GM12878 (cell line): Measurements from ENCODE around the gene DSG4. TPM values are rescaled to one million over a fixed set of nuclear protein-coding genes. Genes with fewer than 3 reads are reported as not detected.
A peak's percentile ranks its signal among the peaks of the same experiment; 100 is the strongest.

Experiments
- ATAC-seq: fragments of 200-7000 bp; cut with Tn5 transposase; 3 replicates; pipeline ENCODE4 v1.9.1; 2020; ENCODE audit warnings: mild to moderate bottlenecking, moderate library complexity
- BruUV-seq: library from RNA; stranded (reverse); fragments of 400-500 nt; replicated peaks from 2 replicates; lab custom pipeline; 2021; lab: Mats Ljungman, UMichigan
- CTCF ChIA-PET: fragments of 300-600 bp; sonication (Branson Sonifier 250); formaldehyde crosslinking; extraction: SDS; loops from one replicate; lab custom pipeline; 2021; ENCODE audit warnings: inconsistent platforms; lab: Yijun Ruan, JAX
- POLR2A ChIA-PET: fragments of 350-600 bp; formaldehyde crosslinking; extraction: SDS; loops from one replicate; lab custom pipeline; 2021; ENCODE audit warnings: inconsistent platforms; lab: Charles Lee
- RAD21 ChIA-PET: fragments of 300-600 bp; sonication (Branson Sonifier 250); formaldehyde crosslinking; loops from one replicate; lab custom pipeline; 2023; ENCODE audit warnings: antibody characterized with exemption; ENCODE audit not compliant: unreplicated experiment; lab: Charles Lee
- SMC1A ChIA-PET: fragments of 300-600 bp; sonication (Branson Sonifier 250); formaldehyde crosslinking; loops from one replicate; lab custom pipeline; 2023; ENCODE audit not compliant: unreplicated experiment, uncharacterized antibody; lab: Charles Lee
- DNase-seq: peaks from one replicate; pipeline ENCODE4 v3.0.0-alpha.2; 2011; ENCODE audit warnings: low read depth, low spot score
- FAIRE-seq: peaks from 3 replicates; lab custom pipeline; 2011; peaks lifted over from hg19 to GRCh38; lab: Jason Lieb, UNC
- H2AFZ ChIP-seq: 2 replicates; pipeline ENCODE4 v1.6.0; 2011; ENCODE audit warnings: low read depth, low read length, control low read depth; ENCODE audit not compliant: control insufficient read depth
- H3K27ac ChIP-seq: 2 replicates; pipeline ENCODE4 v1.5.1; 2011; ENCODE audit warnings: control low read depth; ENCODE audit not compliant: control insufficient read depth, insufficient read depth
- H3K27me3 ChIP-seq, 2 experiments: replicated peaks in 1 of 2; 2 replicates each; pipeline versions ENCODE4 v1.6.0 to v1.6.1; 2011; ENCODE audit warnings: low read length in 1 of 2; ENCODE audit not compliant: control insufficient read depth in 2 of 2, insufficient read depth in 2 of 2
- H3K36me3 ChIP-seq, 2 experiments: 2 replicates each; pipeline ENCODE4 v1.5.1; 2011; ENCODE audit warnings: low read length in 1 of 2; ENCODE audit not compliant: control insufficient read depth in 2 of 2, insufficient read depth in 2 of 2
- H3K4me1 ChIP-seq: 2 replicates; pipeline ENCODE4 v1.6.1; 2011; ENCODE audit warnings: mild to moderate bottlenecking, low read length, moderate library complexity, mixed read lengths; ENCODE audit not compliant: control insufficient read depth, insufficient read depth
- H3K4me2 ChIP-seq: 2 replicates; pipeline ENCODE4 v1.6.0; 2011; ENCODE audit warnings: control low read depth; ENCODE audit not compliant: control insufficient read depth, insufficient read depth
- H3K4me3 ChIP-seq: fragments of 200-600 bp; sonication (generic); 2 replicates; pipeline ENCODE4 v1.5.1; 2016
- H3K79me2 ChIP-seq: 2 replicates; pipeline ENCODE4 v1.6.0; 2011; ENCODE audit warnings: low read length; ENCODE audit not compliant: control insufficient read depth, insufficient read depth
- H3K9ac ChIP-seq: 2 replicates; pipeline ENCODE4 v1.8.0; 2011; ENCODE audit warnings: low read length, control low read depth, mixed read lengths; ENCODE audit not compliant: control insufficient read depth, insufficient read depth
- H3K9me3 ChIP-seq: replicated peaks from 3 replicates; pipeline ENCODE4 v1.5.1; 2011; ENCODE audit warnings: mild to moderate bottlenecking, low read length; ENCODE audit not compliant: control insufficient read depth, insufficient read depth
- H4K20me1 ChIP-seq: 2 replicates; pipeline ENCODE4 v1.6.0; 2011; ENCODE audit not compliant: control insufficient read depth, insufficient read depth
- BCL11A ChIP-seq: IDR thresholded peaks from 2 replicates; pipeline ENCODE4 v1.6.1; 2011; ENCODE audit warnings: low read depth, low read length
- HDGF ChIP-seq: fragments of 450-650 bp; IDR thresholded peaks from 2 replicates; pipeline ENCODE4 v1.6.1; 2016; ENCODE audit warnings: antibody characterized with exemption
- IRF4 ChIP-seq: IDR thresholded peaks from 2 replicates; pipeline ENCODE4 v1.6.1; 2011; ENCODE audit warnings: low read depth, low read length
- JUND ChIP-seq: IDR thresholded peaks from 2 replicates; pipeline ENCODE4 v1.6.1; 2012; ENCODE audit warnings: low read depth, mild to moderate bottlenecking, low read length, improper control_type of control experiment, moderate library complexity
- MEF2A ChIP-seq: IDR thresholded peaks from 2 replicates; pipeline ENCODE4 v1.6.1; 2011; ENCODE audit warnings: low read depth, mild to moderate bottlenecking, low read length, moderate library complexity; ENCODE audit not compliant: insufficient read depth
- POLR2AphosphoS5 ChIP-seq: IDR thresholded peaks from 2 replicates; pipeline ENCODE4 v1.6.1; 2011; ENCODE audit warnings: mild to moderate bottlenecking, low read length, inconsistent platforms
- POU2F2 ChIP-seq: IDR thresholded peaks from 3 replicates; pipeline ENCODE4 v1.6.1; 2011; ENCODE audit warnings: low read depth, mild to moderate bottlenecking, low read length, borderline replicate concordance
- RAD21 ChIP-seq: IDR thresholded peaks from 2 replicates; pipeline ENCODE4 v1.6.1; 2011; ENCODE audit warnings: mild to moderate bottlenecking, low read depth, low read length, moderate library complexity; ENCODE audit not compliant: insufficient read depth
- SMARCA5 ChIP-seq: fragments of 450-650 bp; IDR thresholded peaks from 2 replicates; pipeline ENCODE4 v1.6.1; 2017; ENCODE audit warnings: mild to moderate bottlenecking
- SMC3 ChIP-seq: IDR thresholded peaks from 2 replicates; pipeline ENCODE4 v1.6.1; 2011; ENCODE audit warnings: low read length, improper control_type of control experiment, borderline replicate concordance
- TBL1XR1 ChIP-seq: IDR thresholded peaks from 2 replicates; pipeline ENCODE4 v1.6.1; 2012; ENCODE audit warnings: low read depth, low read length, improper control_type of control experiment
- TCF7 ChIP-seq: IDR thresholded peaks from 2 replicates; pipeline ENCODE4 v1.6.1; 2014; ENCODE audit warnings: antibody characterized with exemption, borderline replicate concordance
- YY1 ChIP-seq: IDR thresholded peaks from 2 replicates; pipeline ENCODE4 v1.6.1; 2011; ENCODE audit warnings: low read depth, mild to moderate bottlenecking, low read length
- ZBED1 ChIP-seq: IDR thresholded peaks from 2 replicates; pipeline ENCODE4 v1.6.1; 2016; ENCODE audit warnings: borderline replicate concordance
- ZNF384 ChIP-seq: IDR thresholded peaks from 2 replicates; pipeline ENCODE4 v1.6.1; 2012; ENCODE audit warnings: low read depth, mild to moderate bottlenecking, low read length, improper control_type of control experiment, borderline replicate concordance
- WGBS: methylation state at CpG from one replicate; pipeline ENCODE4 v1.1.6; 2016; ENCODE audit warnings: low lambda C conversion rate; ENCODE audit not compliant: insufficient replicate concordance, insufficient coverage; ENCODE audit errors: missing lambda C conversion rate; 5-methylcytosine and 5-hydroxymethylcytosine counted together
- in situ Hi-C: fragments of 300-500 bp; cut with MboI; formaldehyde crosslinking; loops from 9 replicates; pipeline ENCODE4 v1.14.3; 2018; ENCODE audit warnings: mixed read lengths
- intact Hi-C: fragments of 100-400 bp; cut with micrococcal nuclease; formaldehyde crosslinking; loops from one replicate; pipeline ENCODE4 v1.14.2; 2022; ENCODE audit not compliant: unreplicated experiment
- polyA plus RNA-seq, 11 experiments: library from polyadenylated mRNA; depleted of rRNA in 4 of 11; unstranded in 6 of 11; stranded (reverse) in 5 of 11; fragments of >200 nt; fragmentation: Nextera tagmentation in 4 of 11; fragmentation: Illumina TruSeq in 1 of 11; extraction: Ambion mirVana in 4 of 11; extraction: Trizol in 1 of 11; gene quantifications; 1 replicate in 1 of 11; 2 replicates in 10 of 11; pipeline versions ENCODE4 v1.2.1 to v1.2.3, GENCODE V29; 2011 to 2016; ENCODE audit warnings: inconsistent platforms in 2 of 11, missing spikeins in 2 of 11, low read depth in 1 of 11
- total RNA-seq, 4 experiments: library from RNA; depleted of rRNA in 3 of 4; stranded (reverse); fragments of >200 nt in 3 of 4; fragmentation: Illumina TruSeq in 1 of 4; extraction: Trizol in 1 of 4; gene quantifications; 2 replicates each; pipeline versions ENCODE4 v1.2.1 to v1.2.3, GENCODE V29; 2013 to 2021
- TF ChIP-seq, protein P1 (sequence below): fragments of 450-650 bp; IDR thresholded peaks from 2 replicates; pipeline ENCODE4 v1.6.1; 2017; ENCODE audit warnings: low read depth, mild to moderate bottlenecking, moderate library complexity
- TF ChIP-seq, protein P2 (sequence below), 3 experiments: IDR thresholded peaks in 2 of 3; conservative IDR thresholded peaks in 1 of 3; 2 replicates each; pipeline ENCODE4 v1.5.1; 2011; ENCODE audit warnings: low read depth in 3 of 3, low read length in 3 of 3, mild to moderate bottlenecking in 3 of 3, control low read depth in 2 of 3, moderate library complexity in 2 of 3, inconsistent platforms in 1 of 3, mixed read lengths in 1 of 3; ENCODE audit not compliant: control insufficient read depth in 2 of 3, insufficient read depth in 1 of 3; ENCODE audit errors: extremely low read depth in 1 of 3

Gene DSG4
- total and polyA plus RNA-seq, 10 of the 15 experiments (the other 5 are each of a cell fraction or from before 2014, with no cell fraction given), result 0.07 to 0.59 (median 0.17) TPM; not detected in 1

DNA sequence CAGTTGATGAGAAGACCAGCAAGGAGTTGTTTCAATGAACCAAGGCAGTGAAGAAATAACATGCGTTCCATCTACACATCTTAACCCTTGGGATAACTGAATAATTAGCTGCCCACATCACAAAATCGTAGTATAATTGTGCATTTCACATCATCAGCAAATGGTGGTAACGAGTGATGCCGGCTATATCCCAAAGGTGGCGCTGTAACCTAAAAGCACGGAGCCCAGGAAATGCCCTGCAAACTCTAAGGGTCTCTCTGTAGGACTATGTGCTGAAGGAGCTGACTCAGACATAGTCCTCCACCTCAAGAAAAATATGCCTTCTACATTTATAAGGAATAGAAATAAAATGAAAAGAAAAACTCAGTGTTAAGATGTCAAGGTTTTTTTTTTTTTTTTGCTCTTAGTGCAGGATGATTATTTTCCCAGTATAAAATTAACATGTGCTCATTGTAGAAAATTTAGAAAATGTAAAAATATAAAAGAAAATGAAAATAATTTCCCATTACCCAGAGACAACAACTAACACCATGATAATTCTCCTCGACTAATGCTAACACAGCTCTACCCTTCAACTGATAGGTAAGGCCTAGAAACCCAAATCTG, 47.9 kb downstream of the DSG4 start:
- Histone ChIP-seq H2AFZ (no peak overlapping the region; the same call in 1 of the 2 replicates), H3K27me3 (no peaks in the 10 kb centered on the region), H4K20me1 (no peaks in the 10 kb centered on the region), H3K9me3 (no peaks in the 10 kb centered on the region), H3K36me3 (no peaks in the 10 kb centered on the region), H3K27ac (no peak overlapping the region), H3K4me1 (no peaks in the 10 kb centered on the region), H3K4me2 (no peak overlapping the region), H3K9ac (no peak overlapping the region), H3K79me2 (no peaks in the 10 kb centered on the region), H3K4me3 (no peak overlapping the region)
- SMC1A ChIA-PET, result interaction anchor here (0.5 to 6.7 kb wide), 30 partner anchors 9 to 553 kb away, joined by 3 to 53 read pairs (median 4); partner anchors contain the start of gene DSG2
- RAD21 ChIA-PET, result interaction anchor here (0.7 to 2.9 kb wide), 23 partner anchors 13 to 425 kb away, joined by 3 to 18 read pairs (median 4); no protein-coding TSS in a partner anchor
- CTCF ChIA-PET, result interaction anchor here (0.7 to 4.5 kb wide), 45 partner anchors 8 to 552 kb away, joined by 3 to 43 read pairs (median 5); no protein-coding TSS in a partner anchor
- peak; percentile 89 for ATAC-seq
- TF ChIP-seq POU2F2 (peak; percentile 14; the same call in 1 of the 3 replicates), SMC3 (peak; percentile 77; the same call in 1 of the 2 replicates), MEF2A (0 out of 2 replicates have a peak, but pooled peaks have one; percentile 28), HDGF (no peak), POLR2AphosphoS5 (no peak), TBL1XR1 (no peak), SMARCA5 (0 out of 2 replicates have a peak, but pooled peaks have one; percentile 32), YY1 (peak; percentile 81), IRF4 (peak; percentile 29; the same call in 1 of the 2 replicates), JUND (no peak), ZNF384 (peak; percentile 38; the same call in 1 of the 2 replicates), BCL11A (no peak), RAD21 (peak; percentile 94), TCF7 (no peak), ZBED1 (no peak)
- TF ChIP-seq, protein P1, sequence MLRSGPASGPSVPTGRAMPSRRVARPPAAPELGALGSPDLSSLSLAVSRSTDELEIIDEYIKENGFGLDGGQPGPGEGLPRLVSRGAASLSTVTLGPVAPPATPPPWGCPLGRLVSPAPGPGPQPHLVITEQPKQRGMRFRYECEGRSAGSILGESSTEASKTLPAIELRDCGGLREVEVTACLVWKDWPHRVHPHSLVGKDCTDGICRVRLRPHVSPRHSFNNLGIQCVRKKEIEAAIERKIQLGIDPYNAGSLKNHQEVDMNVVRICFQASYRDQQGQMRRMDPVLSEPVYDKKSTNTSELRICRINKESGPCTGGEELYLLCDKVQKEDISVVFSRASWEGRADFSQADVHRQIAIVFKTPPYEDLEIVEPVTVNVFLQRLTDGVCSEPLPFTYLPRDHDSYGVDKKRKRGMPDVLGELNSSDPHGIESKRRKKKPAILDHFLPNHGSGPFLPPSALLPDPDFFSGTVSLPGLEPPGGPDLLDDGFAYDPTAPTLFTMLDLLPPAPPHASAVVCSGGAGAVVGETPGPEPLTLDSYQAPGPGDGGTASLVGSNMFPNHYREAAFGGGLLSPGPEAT, result no peak
- TF ChIP-seq, protein P2, sequence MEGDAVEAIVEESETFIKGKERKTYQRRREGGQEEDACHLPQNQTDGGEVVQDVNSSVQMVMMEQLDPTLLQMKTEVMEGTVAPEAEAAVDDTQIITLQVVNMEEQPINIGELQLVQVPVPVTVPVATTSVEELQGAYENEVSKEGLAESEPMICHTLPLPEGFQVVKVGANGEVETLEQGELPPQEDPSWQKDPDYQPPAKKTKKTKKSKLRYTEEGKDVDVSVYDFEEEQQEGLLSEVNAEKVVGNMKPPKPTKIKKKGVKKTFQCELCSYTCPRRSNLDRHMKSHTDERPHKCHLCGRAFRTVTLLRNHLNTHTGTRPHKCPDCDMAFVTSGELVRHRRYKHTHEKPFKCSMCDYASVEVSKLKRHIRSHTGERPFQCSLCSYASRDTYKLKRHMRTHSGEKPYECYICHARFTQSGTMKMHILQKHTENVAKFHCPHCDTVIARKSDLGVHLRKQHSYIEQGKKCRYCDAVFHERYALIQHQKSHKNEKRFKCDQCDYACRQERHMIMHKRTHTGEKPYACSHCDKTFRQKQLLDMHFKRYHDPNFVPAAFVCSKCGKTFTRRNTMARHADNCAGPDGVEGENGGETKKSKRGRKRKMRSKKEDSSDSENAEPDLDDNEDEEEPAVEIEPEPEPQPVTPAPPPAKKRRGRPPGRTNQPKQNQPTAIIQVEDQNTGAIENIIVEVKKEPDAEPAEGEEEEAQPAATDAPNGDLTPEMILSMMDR (IDR thresholded peaks at IDR 0.05 in 2 of 3, conservative IDR thresholded peaks at IDR 0.05 in 1 of 3; ENCODE audit: control insufficient read depth in 2 of 3, extremely low read depth in 1 of 3, insufficient read depth in 1 of 3, low read depth in 3 of 3, low read length in 3 of 3), result peak; percentile 78 to 86 (median 80)
- DNase-seq, result no peak
- in situ Hi-C loops, result loop anchor here (10.0 kb wide), 1 partner anchor 130 kb away; no protein-coding TSS in a partner anchor
- POLR2A ChIA-PET, result no interaction called here
- no TSS peak for BruUV-seq
- intact Hi-C loops, result loop anchor here (2.0 to 10.0 kb wide), 3 partner anchors 76 to 550 kb away; no protein-coding TSS in a partner anchor
- FAIRE-seq, result no peak
- WGBS, result 17% methylated on average over 7 of the region's 7 CpGs
